Measurements from ENCODE around the gene CYP3A7.
"Not testable (repeated sequence)": the region's sequence is repeated elsewhere in the genome, so short reads cannot be mapped to it uniquely, and the experiment has no call there.

The CYP3A7 gene

DNA sequence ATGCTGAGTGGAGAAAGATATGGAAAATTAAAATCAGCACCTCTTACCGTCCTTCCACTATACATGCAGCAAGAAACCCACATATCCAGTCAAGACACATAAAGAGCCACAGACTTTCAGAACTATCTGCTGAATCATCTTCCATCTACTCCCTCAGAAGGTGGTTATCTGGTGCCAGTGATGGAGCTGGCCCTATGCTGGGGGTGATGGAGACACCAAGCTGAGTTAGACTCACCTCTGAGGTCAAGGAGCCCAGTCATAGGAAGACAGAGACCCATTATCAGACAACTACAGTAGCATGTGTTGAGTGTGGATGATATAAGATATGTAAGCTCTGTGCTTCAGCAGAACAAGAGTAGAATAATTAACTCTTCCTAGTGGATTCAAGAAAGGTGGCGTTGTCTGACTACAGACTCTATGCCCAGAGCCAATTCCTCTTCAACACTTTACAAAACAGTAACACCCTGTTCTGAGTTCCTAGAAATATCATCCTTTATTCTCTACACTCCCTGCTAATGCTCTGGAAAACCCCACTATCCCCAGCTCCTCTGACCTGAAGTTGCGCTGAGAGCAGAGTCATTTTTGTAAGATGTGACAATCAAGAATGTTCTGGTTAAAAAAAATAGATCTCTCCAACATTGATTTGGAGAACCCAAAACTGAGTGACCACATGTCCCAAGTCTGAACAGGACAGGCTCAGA is 69.5 kb downstream of the CYP3A7 start:
- no peak for DNase-seq

DNA sequence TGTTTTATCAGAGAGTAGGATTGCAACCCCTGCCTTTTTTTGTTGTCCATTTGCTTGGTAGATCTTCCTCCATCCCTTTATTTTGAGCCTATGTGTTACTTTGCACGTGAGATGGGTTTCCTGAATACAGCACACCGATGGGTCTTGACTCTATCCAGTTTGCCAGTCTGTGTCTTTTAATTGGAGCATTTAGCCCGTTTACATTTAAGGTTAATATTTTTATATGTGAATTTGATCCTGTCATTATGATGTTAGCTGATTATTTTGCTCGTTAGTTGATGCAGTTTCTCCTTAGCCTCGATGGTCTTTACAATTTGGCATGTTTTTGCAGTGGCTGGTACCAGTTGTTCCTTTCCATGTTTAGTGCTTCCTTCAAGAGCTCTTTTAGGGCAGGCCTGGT is 77.1 kb downstream of the CYP3A7 start:
- DNase-seq, result not testable (repeated sequence)
